Measurements from ENCODE around the gene DHX57. TPM values are rescaled to one million over a fixed set of nuclear protein-coding genes. Genes with fewer than 3 reads are reported as not detected.
"Not testable (repeated sequence)": the region's sequence is repeated elsewhere in the genome, so short reads cannot be mapped to it uniquely, and the experiment has no call there.

Gene DHX57
- total RNA-seq, 4 donors from 2014 or later = 12.0 to 23.3 (median 16.4) TPM

DNA sequence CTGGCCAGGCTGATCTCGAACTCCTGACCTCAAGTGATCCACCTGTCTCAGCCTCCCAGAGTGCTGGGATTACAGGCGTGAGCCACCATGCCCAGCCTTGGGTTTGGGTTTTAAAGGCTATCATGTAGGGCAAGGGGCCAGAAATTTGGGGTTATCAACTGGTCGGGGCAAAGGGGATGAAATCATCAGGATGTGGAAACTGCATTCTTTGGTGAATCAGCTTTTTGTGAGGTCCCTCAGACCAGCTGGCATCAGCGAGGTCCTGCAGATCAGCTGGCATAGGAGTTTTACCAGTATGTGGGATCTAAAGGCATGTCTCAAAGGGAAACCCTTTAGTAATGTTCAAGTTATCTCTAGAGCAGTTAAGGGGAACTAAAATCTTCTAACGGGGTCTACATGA, 104.1 kb downstream of the DHX57 start:
- H3K36me3 ChIP-seq = no peaks in the 10 kb centered on the region
- no peaks in the 10 kb centered on the region for H3K27me3 ChIP-seq
- no peak overlapping the region for H3K27ac ChIP-seq
- no peak overlapping the region for H3K4me3 ChIP-seq
- no peaks in the 10 kb centered on the region for H3K4me1 ChIP-seq
- no peaks in the 10 kb centered on the region for H3K9me3 ChIP-seq
- 74% methylated on average over 5 of the region's 5 CpGs for WGBS
- no peak for DNase-seq (ENCODE audit: low spot score in 2 of 2)
- TF ChIP-seq CTCF (IDR thresholded peaks at IDR 0.05) = no peak
- no peak for TF ChIP-seq POLR2AphosphoS5 (IDR thresholded peaks at IDR 0.05)
- TF ChIP-seq EP300 (IDR thresholded peaks at IDR 0.05) = no peak

DNA sequence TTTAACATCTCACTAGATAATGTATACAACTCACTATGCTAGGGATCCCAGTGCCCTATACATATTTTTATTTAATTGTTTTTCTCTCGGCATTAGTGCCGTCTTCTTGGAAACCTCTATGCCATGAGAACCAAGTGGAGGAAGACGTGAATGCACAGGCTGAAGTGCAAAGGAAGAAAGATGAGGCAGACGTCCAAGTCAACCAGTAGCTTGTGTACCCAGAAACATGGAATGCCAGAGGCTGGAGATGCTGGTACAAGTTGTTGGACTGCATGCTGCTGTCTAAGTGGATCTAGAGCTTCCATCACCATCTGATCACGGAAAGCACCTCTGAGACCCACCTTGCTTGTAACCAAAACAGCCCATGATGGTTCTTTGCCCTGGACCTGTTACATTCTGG, 110.2 kb downstream of the DHX57 start:
- Histone ChIP-seq H3K27ac (no peak overlapping the region), H3K4me1 (no peaks in the 10 kb centered on the region), H3K9me3 (no peaks in the 10 kb centered on the region), H3K27me3 (no peaks in the 10 kb centered on the region), H3K4me3 (no peak overlapping the region), H3K36me3 (no peaks in the 10 kb centered on the region)
- no peak for DNase-seq (ENCODE audit: low spot score in 2 of 2)
- TF ChIP-seq POLR2AphosphoS5 (IDR thresholded peaks at IDR 0.05) = no peak
- no peak for TF ChIP-seq CTCF (IDR thresholded peaks at IDR 0.05)
- TF ChIP-seq EP300 (IDR thresholded peaks at IDR 0.05) = no peak
- TF ChIP-seq POLR2A (IDR thresholded peaks at IDR 0.05) = no peak
- 58% methylated on average over 5 of the region's 5 CpGs for WGBS

DNA sequence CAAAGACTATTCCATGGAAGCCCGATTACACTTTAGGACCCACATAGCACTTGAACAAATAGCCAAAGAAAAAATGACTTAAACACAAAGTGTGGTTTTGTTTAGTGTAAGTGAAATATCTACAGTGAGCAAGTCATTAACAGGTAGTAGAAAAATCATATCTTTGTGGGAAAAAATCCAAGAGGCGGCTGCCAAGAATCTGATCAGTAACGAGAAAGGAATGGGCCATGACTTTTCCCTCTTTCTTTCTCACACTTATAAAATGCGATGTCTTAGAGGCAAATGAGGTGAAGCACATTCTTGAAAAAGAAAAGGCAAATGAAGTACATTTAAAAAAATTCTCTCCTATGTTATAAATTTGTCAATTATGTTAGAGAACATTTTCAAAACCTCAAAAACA, 110.6 kb downstream of the DHX57 start:
- WGBS = 54% methylated on average over 4 of the region's 4 CpGs
- no peaks in the 10 kb centered on the region for H3K27me3 ChIP-seq
- no peak for DNase-seq (ENCODE audit: low spot score in 2 of 2)
- H3K4me1 ChIP-seq = no peaks in the 10 kb centered on the region
- H3K36me3 ChIP-seq = no peaks in the 10 kb centered on the region
- H3K9me3 ChIP-seq = no peaks in the 10 kb centered on the region
- H3K27ac ChIP-seq = no peak overlapping the region
- H3K4me3 ChIP-seq = no peak overlapping the region
- TF ChIP-seq EP300 (IDR thresholded peaks at IDR 0.05) = no peak
- no peak for TF ChIP-seq CTCF (IDR thresholded peaks at IDR 0.05)
- no peak for TF ChIP-seq POLR2A (IDR thresholded peaks at IDR 0.05)
- no peak for TF ChIP-seq POLR2AphosphoS5 (IDR thresholded peaks at IDR 0.05)

- Histone ChIP-seq H3K9me3 (no peaks in the 10 kb centered on the region), H3K4me1 (no peaks in the 10 kb centered on the region), H3K36me3 (no peaks in the 10 kb centered on the region), H3K27me3 (no peaks in the 10 kb centered on the region), H3K4me3 (no peak overlapping the region), H3K27ac (no peak overlapping the region)
- no peak for DNase-seq (ENCODE audit: low spot score in 2 of 2)
- no peak for TF ChIP-seq CTCF (IDR thresholded peaks at IDR 0.05)
- no peak for TF ChIP-seq EP300 (IDR thresholded peaks at IDR 0.05)
- TF ChIP-seq POLR2AphosphoS5 (IDR thresholded peaks at IDR 0.05) = no peak
- no peak for TF ChIP-seq POLR2A (IDR thresholded peaks at IDR 0.05)
- 95% methylated on average over 4 of the region's 4 CpGs for WGBS
These were observed 112.0 kb downstream of the DHX57 start for GRCh38 chr2:38763728-38764127.

GRCh38 chr2:38763228-38763627, 112.5 kb downstream of the DHX57 start:
- 87% methylated on average over 2 of the region's 2 CpGs for WGBS
- no peak for TF ChIP-seq POLR2A (IDR thresholded peaks at IDR 0.05)
- TF ChIP-seq EP300 (IDR thresholded peaks at IDR 0.05) = no peak
- no peak for TF ChIP-seq CTCF (IDR thresholded peaks at IDR 0.05)
- no peak for TF ChIP-seq POLR2AphosphoS5 (IDR thresholded peaks at IDR 0.05)
- no peaks in the 10 kb centered on the region for H3K27me3 ChIP-seq

DNA sequence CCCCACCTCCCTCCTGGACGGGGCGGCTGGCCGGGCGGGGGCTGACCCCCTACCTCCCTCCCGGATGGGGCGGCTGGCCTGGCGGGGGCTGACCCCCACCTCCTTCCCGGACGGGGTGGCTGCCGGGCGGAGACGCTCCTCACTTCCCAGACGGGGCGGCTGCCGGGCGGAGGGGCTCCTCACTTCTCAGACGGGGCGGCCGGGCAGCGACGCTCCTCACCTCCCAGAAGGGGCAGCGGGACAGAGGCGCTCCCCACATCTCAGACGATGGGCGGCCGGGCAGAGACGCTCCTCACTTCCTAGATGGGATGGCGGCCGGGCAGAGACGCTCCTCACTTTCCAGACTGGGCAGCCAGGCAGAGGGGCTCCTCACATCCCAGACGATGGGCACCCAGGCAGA, 119.8 kb downstream of the DHX57 start:
- H3K27me3 ChIP-seq; H3K27ac ChIP-seq; H3K36me3 ChIP-seq; DNase-seq (ENCODE audit: low spot score in 2 of 2); H3K9me3 ChIP-seq; H3K4me3 ChIP-seq: not testable (repeated sequence)
- WGBS = 92% methylated on average over 7 of the region's 31 CpGs
- peaks cover 12% of the 10 kb centered on the region for H3K4me1 ChIP-seq

More at GRCh38 chr2:38763228-38763627, 112.5 kb downstream of the DHX57 start:
- Histone ChIP-seq H3K4me1 (no peaks in the 10 kb centered on the region), H3K4me3 (no peak overlapping the region), H3K27ac (no peak overlapping the region), H3K9me3 (no peaks in the 10 kb centered on the region), H3K36me3 (no peaks in the 10 kb centered on the region)
- no peak for DNase-seq (ENCODE audit: low spot score in 2 of 2)
